ENCODE data around the gene SLC41A2. TPM values are rescaled to one million over a fixed set of nuclear protein-coding genes. Genes with fewer than 3 reads are reported as not detected.
A peak's percentile ranks its signal among the peaks of the same experiment; 100 is the strongest.

Gene SLC41A2, protein sequence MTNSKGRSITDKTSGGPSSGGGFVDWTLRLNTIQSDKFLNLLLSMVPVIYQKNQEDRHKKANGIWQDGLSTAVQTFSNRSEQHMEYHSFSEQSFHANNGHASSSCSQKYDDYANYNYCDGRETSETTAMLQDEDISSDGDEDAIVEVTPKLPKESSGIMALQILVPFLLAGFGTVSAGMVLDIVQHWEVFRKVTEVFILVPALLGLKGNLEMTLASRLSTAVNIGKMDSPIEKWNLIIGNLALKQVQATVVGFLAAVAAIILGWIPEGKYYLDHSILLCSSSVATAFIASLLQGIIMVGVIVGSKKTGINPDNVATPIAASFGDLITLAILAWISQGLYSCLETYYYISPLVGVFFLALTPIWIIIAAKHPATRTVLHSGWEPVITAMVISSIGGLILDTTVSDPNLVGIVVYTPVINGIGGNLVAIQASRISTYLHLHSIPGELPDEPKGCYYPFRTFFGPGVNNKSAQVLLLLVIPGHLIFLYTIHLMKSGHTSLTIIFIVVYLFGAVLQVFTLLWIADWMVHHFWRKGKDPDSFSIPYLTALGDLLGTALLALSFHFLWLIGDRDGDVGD
- total RNA-seq (5.9 and 11.7 TPM in 2 replicates), polyA plus RNA-seq (2.1 and 3.1 TPM in 2 replicates)

DNA sequence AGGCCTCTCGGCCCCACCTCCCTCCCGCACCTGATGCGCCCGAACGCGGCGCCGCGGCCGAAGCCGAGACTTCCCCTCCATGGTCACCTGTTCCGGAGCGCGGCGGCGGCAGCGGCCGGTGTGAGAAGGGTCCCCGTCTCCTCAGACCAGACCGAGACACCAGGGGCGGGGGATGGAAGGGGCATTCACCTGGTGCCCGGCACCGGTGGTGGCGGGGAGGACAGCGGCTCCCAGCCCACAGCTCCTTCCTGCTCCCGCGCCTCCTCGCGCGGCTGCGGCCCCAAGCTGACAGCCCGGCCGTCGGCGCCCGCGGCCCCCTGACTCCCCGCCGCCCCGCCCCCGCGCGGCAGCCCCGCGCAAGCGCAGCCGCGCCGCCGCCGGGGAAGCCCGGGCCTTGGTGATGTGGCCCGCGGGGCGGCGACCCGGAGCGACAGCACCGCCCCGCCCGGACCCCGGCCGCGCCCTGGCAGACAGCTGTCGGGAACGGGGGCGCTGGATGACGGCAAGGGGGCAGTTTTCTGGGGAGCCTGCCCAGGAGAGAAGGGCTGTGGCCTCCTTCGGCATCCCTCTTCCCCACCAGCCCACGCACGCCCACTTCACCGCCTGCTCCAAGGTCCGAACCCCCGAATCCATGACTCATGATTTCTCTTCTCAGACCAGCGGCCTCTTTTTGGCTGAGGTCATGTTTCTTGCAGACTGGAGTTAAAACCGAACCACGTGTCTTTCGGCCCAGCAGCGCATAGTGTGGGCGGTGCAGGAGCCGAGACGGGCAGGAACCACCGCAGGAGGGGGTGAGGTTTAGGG is at the start of gene SLC41A2:
TSS of gene SLC41A2 (minus strand) at position 290 of the 804 bp plus-strand sequence. CDS start 29,763 bp downstream, outside the sequence.
- Histone ChIP-seq H3K4me1 (ENCODE audit: low read depth) (no peaks in the 10 kb centered on the region), H3K27ac (no peak within 1 kb of the TSS), H3K36me3 (no peaks in the 10 kb centered on the region), H3K9me3 (ENCODE audit: low read depth) (no peaks in the 10 kb centered on the region), H3K4me3 (peak within 1 kb of the TSS; percentile 73), H3K27me3 (peaks cover 47% of the 10 kb centered on the region)
- DNase-seq (ENCODE audit: low read depth in 1 of 2, low spot score in 1 of 2) = peak; percentile 88 to 94
- TF ChIP-seq, protein P1, sequence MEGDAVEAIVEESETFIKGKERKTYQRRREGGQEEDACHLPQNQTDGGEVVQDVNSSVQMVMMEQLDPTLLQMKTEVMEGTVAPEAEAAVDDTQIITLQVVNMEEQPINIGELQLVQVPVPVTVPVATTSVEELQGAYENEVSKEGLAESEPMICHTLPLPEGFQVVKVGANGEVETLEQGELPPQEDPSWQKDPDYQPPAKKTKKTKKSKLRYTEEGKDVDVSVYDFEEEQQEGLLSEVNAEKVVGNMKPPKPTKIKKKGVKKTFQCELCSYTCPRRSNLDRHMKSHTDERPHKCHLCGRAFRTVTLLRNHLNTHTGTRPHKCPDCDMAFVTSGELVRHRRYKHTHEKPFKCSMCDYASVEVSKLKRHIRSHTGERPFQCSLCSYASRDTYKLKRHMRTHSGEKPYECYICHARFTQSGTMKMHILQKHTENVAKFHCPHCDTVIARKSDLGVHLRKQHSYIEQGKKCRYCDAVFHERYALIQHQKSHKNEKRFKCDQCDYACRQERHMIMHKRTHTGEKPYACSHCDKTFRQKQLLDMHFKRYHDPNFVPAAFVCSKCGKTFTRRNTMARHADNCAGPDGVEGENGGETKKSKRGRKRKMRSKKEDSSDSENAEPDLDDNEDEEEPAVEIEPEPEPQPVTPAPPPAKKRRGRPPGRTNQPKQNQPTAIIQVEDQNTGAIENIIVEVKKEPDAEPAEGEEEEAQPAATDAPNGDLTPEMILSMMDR (IDR thresholded peaks at IDR 0.05; ENCODE audit: low read depth, low read length) = no peak

DNA sequence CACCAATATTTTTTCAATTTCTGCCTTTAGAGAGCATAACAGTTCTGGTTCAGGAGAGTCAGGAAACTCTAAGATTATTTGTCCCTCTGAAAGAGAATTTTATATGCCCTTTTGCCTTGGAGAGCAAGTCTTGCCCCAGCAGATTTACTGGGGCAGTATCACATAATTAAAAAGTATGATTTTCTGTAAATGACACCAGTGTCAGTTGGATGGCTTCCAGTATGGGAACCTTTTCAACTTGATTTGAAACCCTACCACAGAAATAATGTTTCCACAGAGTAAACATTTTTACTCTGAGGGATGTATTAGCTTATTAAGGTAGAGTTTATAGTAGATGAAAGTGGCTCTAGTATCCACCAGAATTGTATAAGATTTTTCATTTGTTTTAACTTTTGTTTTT is 43.4 kb upstream of the SLC41A2 start:
- no peaks in the 10 kb centered on the region for H3K27me3 ChIP-seq
- no peak overlapping the region for H3K27ac ChIP-seq
- peaks cover 44% of the 10 kb centered on the region for H3K36me3 ChIP-seq
- H3K4me1 ChIP-seq (ENCODE audit: low read depth) = no peaks in the 10 kb centered on the region
- TF ChIP-seq, protein P1 (IDR thresholded peaks at IDR 0.05; ENCODE audit: low read depth, low read length) = no peak
- no peaks in the 10 kb centered on the region for H3K9me3 ChIP-seq (ENCODE audit: low read depth)
- no peak for DNase-seq (ENCODE audit: low read depth in 1 of 2, low spot score in 1 of 2)
- H3K4me3 ChIP-seq = no peak overlapping the region

DNA sequence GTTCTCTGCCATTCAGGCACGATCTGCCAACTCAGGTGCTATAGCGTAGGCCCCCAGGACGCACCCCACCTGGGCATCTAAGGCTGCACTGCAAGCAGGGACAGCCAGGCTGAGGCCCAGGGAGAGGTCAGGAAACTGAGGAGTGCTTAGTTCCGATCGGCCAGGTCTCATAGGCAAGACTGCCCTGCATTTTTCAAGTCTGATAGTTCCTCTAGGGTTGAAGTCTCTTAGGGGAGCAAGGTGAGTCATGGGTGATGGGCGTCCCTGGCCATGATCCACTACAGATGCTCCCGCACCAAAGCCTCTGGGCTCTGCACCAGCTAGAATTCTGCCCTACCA is 41.2 kb upstream of the SLC41A2 start:
- TF ChIP-seq, protein P1 (IDR thresholded peaks at IDR 0.05; ENCODE audit: low read depth, low read length) = no peak
- H3K27ac ChIP-seq = no peak overlapping the region
- peaks cover 44% of the 10 kb centered on the region for H3K36me3 ChIP-seq
- H3K4me3 ChIP-seq = no peak overlapping the region
- H3K4me1 ChIP-seq (ENCODE audit: low read depth) = peaks cover 4% of the 10 kb centered on the region
- no peak for DNase-seq (ENCODE audit: low read depth in 1 of 2, low spot score in 1 of 2)
- H3K27me3 ChIP-seq = no peaks in the 10 kb centered on the region
- H3K9me3 ChIP-seq (ENCODE audit: low read depth) = no peaks in the 10 kb centered on the region

DNA sequence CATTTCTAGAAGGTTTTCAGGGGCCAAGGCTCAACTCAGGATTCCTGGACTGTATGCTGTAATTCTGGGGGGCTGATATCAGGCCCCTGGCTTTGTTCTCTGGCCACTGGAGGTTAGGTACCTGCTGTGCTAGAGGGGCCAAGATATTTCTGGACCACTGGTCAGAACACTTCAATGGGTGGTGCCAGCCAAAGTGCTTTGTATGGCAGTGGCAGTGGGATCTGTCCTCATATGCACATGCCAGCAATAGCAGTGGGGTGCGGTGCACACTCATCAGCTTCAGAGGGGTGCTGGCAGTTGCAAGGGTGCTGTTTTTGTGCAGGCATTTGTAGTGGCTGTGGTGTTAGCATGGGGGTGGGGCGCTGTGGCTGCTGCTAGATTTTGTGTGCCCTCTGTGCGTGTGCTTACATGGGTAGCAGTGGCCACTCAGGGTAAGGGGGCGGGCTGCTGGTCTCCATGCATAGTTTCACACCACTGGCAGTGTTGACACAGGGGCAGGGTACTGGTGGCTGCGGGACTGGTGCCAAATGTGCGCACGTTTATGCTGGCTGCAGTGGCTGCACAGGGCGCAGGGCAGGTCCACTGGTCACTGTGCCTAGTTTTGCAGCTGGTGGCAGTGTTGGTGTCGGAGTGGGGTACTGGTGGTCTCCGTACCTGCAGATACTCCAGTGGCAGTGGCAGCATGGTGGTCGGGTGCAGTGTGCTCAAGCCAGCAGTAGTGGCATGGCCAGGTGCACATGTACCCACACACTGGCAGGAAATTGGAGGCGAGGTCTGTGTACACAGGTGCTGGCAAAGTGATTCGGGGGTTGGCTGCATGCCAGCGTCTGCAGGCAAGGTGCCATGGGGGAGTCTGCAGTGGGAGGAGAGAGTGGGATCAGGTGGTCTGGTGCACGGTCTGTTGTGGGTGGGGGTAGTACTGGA is 40.6 kb upstream of the SLC41A2 start:
- TF ChIP-seq, protein P1 (IDR thresholded peaks at IDR 0.05; ENCODE audit: low read depth, low read length) = no peak
- H3K27me3 ChIP-seq = no peaks in the 10 kb centered on the region
- peaks cover 41% of the 10 kb centered on the region for H3K36me3 ChIP-seq
- H3K9me3 ChIP-seq (ENCODE audit: low read depth) = no peaks in the 10 kb centered on the region
- DNase-seq (ENCODE audit: low read depth in 1 of 2, low spot score in 1 of 2) = no peak
- no peak overlapping the region for H3K4me3 ChIP-seq
- peaks cover 5% of the 10 kb centered on the region for H3K4me1 ChIP-seq (ENCODE audit: low read depth)
- H3K27ac ChIP-seq = no peak overlapping the region

DNA sequence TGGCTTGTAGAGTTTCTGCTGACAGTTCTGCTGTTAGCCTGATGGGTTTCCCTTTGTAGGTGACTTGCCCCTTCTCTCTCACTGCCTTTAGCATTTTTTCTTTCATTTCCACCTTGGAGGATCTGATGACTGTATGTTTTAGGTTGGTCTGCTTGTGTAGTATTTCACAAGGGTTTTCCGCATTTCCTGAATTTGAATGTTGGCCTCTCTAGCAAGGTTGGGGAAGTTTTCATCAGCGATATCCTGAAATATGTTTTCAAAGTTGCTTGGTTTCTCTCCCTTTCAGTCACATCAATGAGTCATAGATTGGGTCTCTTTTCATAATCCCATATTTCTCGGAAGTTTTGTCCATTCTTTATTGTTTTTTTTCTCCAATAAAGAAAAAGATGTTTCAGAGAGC is 39.5 kb upstream of the SLC41A2 start:
- TF ChIP-seq, protein P1 (IDR thresholded peaks at IDR 0.05; ENCODE audit: low read depth, low read length) = no peak
- Histone ChIP-seq H3K27me3 (no peaks in the 10 kb centered on the region), H3K27ac (no peak overlapping the region), H3K9me3 (ENCODE audit: low read depth) (no peaks in the 10 kb centered on the region), H3K4me1 (ENCODE audit: low read depth) (peaks cover 5% of the 10 kb centered on the region), H3K4me3 (no peak overlapping the region), H3K36me3 (peaks cover 34% of the 10 kb centered on the region)
- no peak for DNase-seq (ENCODE audit: low read depth in 1 of 2, low spot score in 1 of 2)
